ENCODE results near the gene RETREG3. TPM values are rescaled to one million over a fixed set of nuclear protein-coding genes. Genes with fewer than 3 reads are reported as not detected.
"Not testable (repeated sequence)": the region's sequence is repeated elsewhere in the genome, so short reads cannot be mapped to it uniquely, and the experiment has no call there.

RETREG3 gene
- total RNA-seq, 4 donors from 2014 or later, result 87.9 to 97.0 (median 91.1) TPM

GRCh38 chr17:42555122-42555622, 54.0 kb downstream of the RETREG3 start:
- Histone ChIP-seq H3K9me3 (no peaks in the 10 kb centered on the region), H3K27me3 (no peaks in the 10 kb centered on the region), H3K4me1 (peaks cover 41% of the 10 kb centered on the region), H3K36me3 (no peaks in the 10 kb centered on the region), H3K4me3 (peak overlapping the region; percentile 88), H3K27ac (peak overlapping the region; percentile 81)
- TF ChIP-seq EP300 (IDR thresholded peaks at IDR 0.05) (no peak), POLR2A (IDR thresholded peaks at IDR 0.05) (no peak), POLR2AphosphoS5 (IDR thresholded peaks at IDR 0.05) (no peak)
- TF ChIP-seq, protein P1, sequence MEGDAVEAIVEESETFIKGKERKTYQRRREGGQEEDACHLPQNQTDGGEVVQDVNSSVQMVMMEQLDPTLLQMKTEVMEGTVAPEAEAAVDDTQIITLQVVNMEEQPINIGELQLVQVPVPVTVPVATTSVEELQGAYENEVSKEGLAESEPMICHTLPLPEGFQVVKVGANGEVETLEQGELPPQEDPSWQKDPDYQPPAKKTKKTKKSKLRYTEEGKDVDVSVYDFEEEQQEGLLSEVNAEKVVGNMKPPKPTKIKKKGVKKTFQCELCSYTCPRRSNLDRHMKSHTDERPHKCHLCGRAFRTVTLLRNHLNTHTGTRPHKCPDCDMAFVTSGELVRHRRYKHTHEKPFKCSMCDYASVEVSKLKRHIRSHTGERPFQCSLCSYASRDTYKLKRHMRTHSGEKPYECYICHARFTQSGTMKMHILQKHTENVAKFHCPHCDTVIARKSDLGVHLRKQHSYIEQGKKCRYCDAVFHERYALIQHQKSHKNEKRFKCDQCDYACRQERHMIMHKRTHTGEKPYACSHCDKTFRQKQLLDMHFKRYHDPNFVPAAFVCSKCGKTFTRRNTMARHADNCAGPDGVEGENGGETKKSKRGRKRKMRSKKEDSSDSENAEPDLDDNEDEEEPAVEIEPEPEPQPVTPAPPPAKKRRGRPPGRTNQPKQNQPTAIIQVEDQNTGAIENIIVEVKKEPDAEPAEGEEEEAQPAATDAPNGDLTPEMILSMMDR (IDR thresholded peaks at IDR 0.05), result no peak
- no peak for DNase-seq (ENCODE audit: low spot score in 2 of 2)
- WGBS, result 27% methylated on average over 4 of the region's 4 CpGs

- peak overlapping the region; percentile 81 for H3K27ac ChIP-seq
- under 1% methylated on average over 26 of the region's 82 CpGs for WGBS
- H3K36me3 ChIP-seq, result no peaks in the 10 kb centered on the region
- peak overlapping the region; percentile 88 for H3K4me3 ChIP-seq
- TF ChIP-seq EP300 (IDR thresholded peaks at IDR 0.05), result no peak
- peak in 2 of 3 donors; percentile 32 to 48 for TF ChIP-seq POLR2AphosphoS5 (IDR thresholded peaks at IDR 0.05)
- TF ChIP-seq, protein P1 (IDR thresholded peaks at IDR 0.05), result no peak
- peak; percentile 15 to 80 for TF ChIP-seq POLR2A (IDR thresholded peaks at IDR 0.05)
- H3K27me3 ChIP-seq, result no peaks in the 10 kb centered on the region
- peak; percentile 92 to 93 for DNase-seq (ENCODE audit: low spot score in 2 of 2)
- H3K9me3 ChIP-seq, result no peaks in the 10 kb centered on the region
- H3K4me1 ChIP-seq, result peaks cover 34% of the 10 kb centered on the region
These were observed 54.7 kb downstream of the RETREG3 start for GRCh38 chr17:42554250-42555121.

- WGBS, result 25% methylated on average over 7 of the region's 16 CpGs
- H3K4me3 ChIP-seq, result peak overlapping the region; percentile 88
- no peak for DNase-seq (ENCODE audit: low spot score in 2 of 2)
- no peaks in the 10 kb centered on the region for H3K9me3 ChIP-seq
- H3K36me3 ChIP-seq, result no peaks in the 10 kb centered on the region
- TF ChIP-seq POLR2AphosphoS5 (IDR thresholded peaks at IDR 0.05), result no peak
- no peak for TF ChIP-seq EP300 (IDR thresholded peaks at IDR 0.05)
- no peak for TF ChIP-seq POLR2A (IDR thresholded peaks at IDR 0.05)
- TF ChIP-seq, protein P1 (IDR thresholded peaks at IDR 0.05), result no peak
- no peaks in the 10 kb centered on the region for H3K27me3 ChIP-seq
- H3K27ac ChIP-seq, result peak overlapping the region; percentile 81
- H3K4me1 ChIP-seq, result peaks cover 33% of the 10 kb centered on the region
These were observed 55.3 kb downstream of the RETREG3 start for GRCh38 chr17:42553866-42554249.

GRCh38 chr17:42553161-42553818, 55.9 kb downstream of the RETREG3 start:
- Histone ChIP-seq H3K9me3 (no peaks in the 10 kb centered on the region), H3K4me3 (peak overlapping the region; percentile 88), H3K27ac (peak overlapping the region; percentile 81), H3K4me1 (peaks cover 38% of the 10 kb centered on the region), H3K27me3 (no peaks in the 10 kb centered on the region), H3K36me3 (no peaks in the 10 kb centered on the region)
- no peak for TF ChIP-seq EP300 (IDR thresholded peaks at IDR 0.05)
- no peak for TF ChIP-seq POLR2AphosphoS5 (IDR thresholded peaks at IDR 0.05)
- no peak for TF ChIP-seq POLR2A (IDR thresholded peaks at IDR 0.05)
- TF ChIP-seq, protein P1 (IDR thresholded peaks at IDR 0.05), result no peak
- DNase-seq (ENCODE audit: low spot score in 2 of 2), result no peak
- 54% methylated on average over 35 of the region's 45 CpGs for WGBS

GRCh38 chr17:42552736-42553135, 56.4 kb downstream of the RETREG3 start, which contains the start of gene HSD17B1:
Gene HSD17B1 (plus strand): TSS chr17:42552923. CDS start chr17:42552934, 11 bp downstream.
- not testable (repeated sequence) for H3K27me3 ChIP-seq; H3K9me3 ChIP-seq; H3K36me3 ChIP-seq; DNase-seq (ENCODE audit: low spot score in 2 of 2)
- H3K27ac ChIP-seq, result peak within 1 kb of the TSS; percentile 81
- peak within 1 kb of the TSS; percentile 88 for H3K4me3 ChIP-seq
- WGBS, result 92% methylated on average over 15 of the region's 15 CpGs
- peaks cover 44% of the 10 kb centered on the region for H3K4me1 ChIP-seq

Measured in suprapubic skin (tissue), 4 donors.